Calu3 (cell line): ENCODE results near the gene ADCK1. TPM values are rescaled to one million over a fixed set of nuclear protein-coding genes. Genes with fewer than 3 reads are reported as not detected.
"Not testable (repeated sequence)": the region's sequence is repeated elsewhere in the genome, so short reads cannot be mapped to it uniquely, and the experiment has no call there.

ENCODE experiments used
- BruUV-seq: library from RNA; stranded (reverse); fragments of 400-500 nt; replicated peaks from 2 replicates; lab custom pipeline; 2021; lab: Mats Ljungman, UMichigan
- CTCF ChIA-PET: fragments of 300-600 bp; sonication (Branson Sonifier 250); formaldehyde crosslinking; loops from one replicate; lab custom pipeline; 2022; ENCODE audit warnings: antibody characterized with exemption; lab: Charles Lee
- DNase-seq: peaks from one replicate; pipeline ENCODE4 v3.0.0; 2022
- H3K27ac Mint-ChIP-seq: one replicate; pipeline ENCODE4 v1.8.0; 2022; ENCODE audit warnings: mixed read lengths; ENCODE audit not compliant: unreplicated experiment
- H3K27me3 Mint-ChIP-seq: one replicate; pipeline ENCODE4 v1.8.0; 2022; ENCODE audit warnings: mixed read lengths; ENCODE audit not compliant: unreplicated experiment
- H3K36me3 Mint-ChIP-seq: one replicate; pipeline ENCODE4 v1.8.0; 2022; ENCODE audit warnings: mild to moderate bottlenecking, moderate library complexity, mixed read lengths; ENCODE audit not compliant: insufficient read depth, unreplicated experiment
- H3K4me1 Mint-ChIP-seq: one replicate; pipeline ENCODE4 v1.8.0; 2022; ENCODE audit warnings: mild to moderate bottlenecking, low read depth, mixed read lengths; ENCODE audit not compliant: unreplicated experiment
- H3K4me3 Mint-ChIP-seq: one replicate; pipeline ENCODE4 v1.8.0; 2022; ENCODE audit warnings: mild to moderate bottlenecking, low read depth, moderate library complexity, mixed read lengths; ENCODE audit not compliant: unreplicated experiment
- H3K9me3 Mint-ChIP-seq: one replicate; pipeline ENCODE4 v1.8.0; 2022; ENCODE audit warnings: low read depth, mixed read lengths; ENCODE audit not compliant: unreplicated experiment
- CTCF ChIP-seq: fragments of 200-600 bp; IDR thresholded peaks from one replicate; pipeline ENCODE4 v1.8.0; 2022; ENCODE audit warnings: antibody characterized with exemption; ENCODE audit not compliant: unreplicated experiment
- intact Hi-C: fragments of 100-400 bp; cut with micrococcal nuclease; formaldehyde crosslinking; loops from one replicate; pipeline ENCODE4 v1.10.0; 2022; ENCODE audit not compliant: unreplicated experiment
- total RNA-seq: library from RNA; stranded (reverse); gene quantifications from 2 replicates; pipeline ENCODE4 v1.2.3, GENCODE V29; 2022

Gene ADCK1
- total RNA-seq, 1 experiment from 2014 or later: 9.1 TPM

GRCh38 chr14:77912754-77913556 lies 113.0 kb downstream of the ADCK1 start:
- no peak for TF ChIP-seq CTCF
- Mint-ChIP-seq H3K27ac (no peak overlapping the region), H3K4me1 (no peaks in the 10 kb centered on the region), H3K9me3 (no peaks in the 10 kb centered on the region), H3K4me3 (no peak overlapping the region), H3K27me3 (no peaks in the 10 kb centered on the region), H3K36me3 (no peaks in the 10 kb centered on the region)
- DNase-seq: no peak
- intact Hi-C loops: no loop called here
- CTCF ChIA-PET: no interaction called here
- no TSS peak for BruUV-seq

- no peak overlapping the region for H3K27ac Mint-ChIP-seq
- no peak for TF ChIP-seq CTCF
- H3K36me3 Mint-ChIP-seq: no peaks in the 10 kb centered on the region
- DNase-seq: no peak
- no peak overlapping the region for H3K4me3 Mint-ChIP-seq
- no TSS peak for BruUV-seq
- H3K9me3 Mint-ChIP-seq: no peaks in the 10 kb centered on the region
- CTCF ChIA-PET: no interaction called here
- H3K4me1 Mint-ChIP-seq: no peaks in the 10 kb centered on the region
- H3K27me3 Mint-ChIP-seq: no peaks in the 10 kb centered on the region
- intact Hi-C loops: no loop called here
Observed at GRCh38 chr14:77914073-77914721, 114.3 kb downstream of the ADCK1 start.

GRCh38 chr14:77915390-77915789 lies 115.5 kb downstream of the ADCK1 start:
- BruUV-seq, H3K27me3 Mint-ChIP-seq, DNase-seq, intact Hi-C loops, H3K9me3 Mint-ChIP-seq, CTCF ChIA-PET, H3K27ac Mint-ChIP-seq, H3K4me1 Mint-ChIP-seq, H3K4me3 Mint-ChIP-seq, H3K36me3 Mint-ChIP-seq: not testable (repeated sequence)

GRCh38 chr14:77917491-77918201 lies 117.7 kb downstream of the ADCK1 start:
- intact Hi-C loops: no loop called here
- CTCF ChIA-PET: no interaction called here
- no peak for TF ChIP-seq CTCF
- H3K4me3 Mint-ChIP-seq: no peak overlapping the region
- peaks cover 2% of the 10 kb centered on the region for H3K9me3 Mint-ChIP-seq
- H3K27me3 Mint-ChIP-seq: no peaks in the 10 kb centered on the region
- DNase-seq: no peak
- no peaks in the 10 kb centered on the region for H3K36me3 Mint-ChIP-seq
- no peak overlapping the region for H3K27ac Mint-ChIP-seq
- H3K4me1 Mint-ChIP-seq: no peaks in the 10 kb centered on the region
- BruUV-seq: no TSS peak
